RWPE2 (cell line): ENCODE measurements around the gene SERPINH1.

ENCODE experiments used
- ATAC-seq: fragments of 200-7000 bp; cut with Tn5 transposase; 3 replicates; pipeline ENCODE4 v1.9.1; 2021; ENCODE audit warnings: low read depth
- DNase-seq: peaks from one replicate; pipeline ENCODE4 v3.0.0-alpha.2; 2020; ENCODE audit warnings: low spot score
- H3K27ac ChIP-seq: fragments of 450-650 bp; 2 replicates; pipeline ENCODE4 v1.5.1; 2017; ENCODE audit warnings: mild to moderate bottlenecking; ENCODE audit not compliant: poor library complexity, severe bottlenecking
- H3K27me3 ChIP-seq: fragments of 250-450 bp; sonication (Bioruptor Pico); 2 replicates; pipeline ENCODE4 v1.5.1; 2021; ENCODE audit warnings: mild to moderate bottlenecking, moderate library complexity; ENCODE audit not compliant: insufficient read depth, poor library complexity, severe bottlenecking
- H3K36me3 ChIP-seq: fragments of 250-450 bp; sonication (Bioruptor Pico); 2 replicates; pipeline ENCODE4 v1.5.1; 2020; ENCODE audit warnings: low read depth, mild to moderate bottlenecking, moderate library complexity
- H3K4me1 ChIP-seq: fragments of 250-450 bp; sonication (Bioruptor Pico); 2 replicates; pipeline ENCODE4 v1.5.1; 2021; ENCODE audit warnings: mild to moderate bottlenecking, moderate library complexity; ENCODE audit not compliant: insufficient read depth, poor library complexity, severe bottlenecking
- H3K4me3 ChIP-seq: fragments of 250-450 bp; sonication (Bioruptor Pico); 2 replicates; pipeline ENCODE4 v1.5.1; 2021; ENCODE audit warnings: mild to moderate bottlenecking, moderate library complexity; ENCODE audit not compliant: severe bottlenecking
- H3K9me3 ChIP-seq: fragments of 250-450 bp; sonication (Bioruptor Pico); 2 replicates; pipeline ENCODE4 v1.5.1; 2021; ENCODE audit warnings: mild to moderate bottlenecking, moderate library complexity; ENCODE audit not compliant: severe bottlenecking
- TF ChIP-seq, protein P1 (sequence below): fragments of 450-650 bp; IDR thresholded peaks from one replicate; pipeline ENCODE4 v1.5.1; 2017; ENCODE audit warnings: mild to moderate bottlenecking, moderate library complexity; ENCODE audit not compliant: poor library complexity, severe bottlenecking

SERPINH1 gene

DNA sequence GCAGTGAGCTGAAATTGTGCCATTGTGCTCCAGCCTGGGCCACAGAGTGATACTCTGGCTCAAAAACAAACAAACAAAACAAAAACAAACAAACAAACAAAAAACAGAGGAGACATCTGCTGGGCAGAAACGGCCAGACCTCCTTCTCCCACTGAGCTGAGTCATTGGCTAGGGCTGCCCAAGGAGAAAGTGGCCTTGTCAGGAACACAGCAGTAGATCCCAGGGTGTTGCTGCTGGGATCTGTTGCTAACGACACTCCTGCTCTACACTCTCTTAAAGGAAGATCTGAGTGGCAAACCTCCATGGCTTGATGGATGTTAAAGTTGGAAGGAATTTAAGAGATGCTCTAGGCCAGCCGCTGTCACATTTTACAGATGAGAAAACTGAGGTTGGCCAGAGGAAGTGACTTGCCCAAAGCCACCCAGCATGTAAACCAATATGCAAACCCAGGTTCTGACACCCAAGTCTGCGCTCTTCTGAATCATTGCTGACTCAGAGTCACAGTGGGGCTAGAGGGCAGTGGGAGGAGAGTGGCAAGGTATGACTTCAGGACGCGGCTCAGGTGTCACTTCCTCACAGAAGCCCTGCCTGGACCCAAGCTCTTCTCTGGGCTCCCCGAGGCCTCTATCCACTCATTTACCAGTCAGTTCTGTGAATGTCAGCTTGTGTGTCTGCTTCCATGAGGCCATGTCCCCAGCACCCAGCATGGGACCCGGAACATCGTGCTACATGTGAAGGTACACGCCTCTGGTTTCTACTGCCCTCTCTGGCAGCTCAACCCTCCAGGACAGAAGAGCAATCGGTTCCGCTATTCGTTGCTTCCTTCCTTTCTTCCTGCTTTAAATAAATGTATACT, 25.0 kb upstream of the SERPINH1 start:
- no peaks in the 10 kb centered on the region for H3K27me3 ChIP-seq
- DNase-seq = no peak
- H3K36me3 ChIP-seq = no peaks in the 10 kb centered on the region
- TF ChIP-seq, protein P1, sequence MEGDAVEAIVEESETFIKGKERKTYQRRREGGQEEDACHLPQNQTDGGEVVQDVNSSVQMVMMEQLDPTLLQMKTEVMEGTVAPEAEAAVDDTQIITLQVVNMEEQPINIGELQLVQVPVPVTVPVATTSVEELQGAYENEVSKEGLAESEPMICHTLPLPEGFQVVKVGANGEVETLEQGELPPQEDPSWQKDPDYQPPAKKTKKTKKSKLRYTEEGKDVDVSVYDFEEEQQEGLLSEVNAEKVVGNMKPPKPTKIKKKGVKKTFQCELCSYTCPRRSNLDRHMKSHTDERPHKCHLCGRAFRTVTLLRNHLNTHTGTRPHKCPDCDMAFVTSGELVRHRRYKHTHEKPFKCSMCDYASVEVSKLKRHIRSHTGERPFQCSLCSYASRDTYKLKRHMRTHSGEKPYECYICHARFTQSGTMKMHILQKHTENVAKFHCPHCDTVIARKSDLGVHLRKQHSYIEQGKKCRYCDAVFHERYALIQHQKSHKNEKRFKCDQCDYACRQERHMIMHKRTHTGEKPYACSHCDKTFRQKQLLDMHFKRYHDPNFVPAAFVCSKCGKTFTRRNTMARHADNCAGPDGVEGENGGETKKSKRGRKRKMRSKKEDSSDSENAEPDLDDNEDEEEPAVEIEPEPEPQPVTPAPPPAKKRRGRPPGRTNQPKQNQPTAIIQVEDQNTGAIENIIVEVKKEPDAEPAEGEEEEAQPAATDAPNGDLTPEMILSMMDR = no peak
- peak; percentile 75 for ATAC-seq
- H3K27ac ChIP-seq = no peak overlapping the region
- H3K9me3 ChIP-seq = no peaks in the 10 kb centered on the region
- no peak overlapping the region for H3K4me3 ChIP-seq
- H3K4me1 ChIP-seq = peaks cover 17% of the 10 kb centered on the region

DNA sequence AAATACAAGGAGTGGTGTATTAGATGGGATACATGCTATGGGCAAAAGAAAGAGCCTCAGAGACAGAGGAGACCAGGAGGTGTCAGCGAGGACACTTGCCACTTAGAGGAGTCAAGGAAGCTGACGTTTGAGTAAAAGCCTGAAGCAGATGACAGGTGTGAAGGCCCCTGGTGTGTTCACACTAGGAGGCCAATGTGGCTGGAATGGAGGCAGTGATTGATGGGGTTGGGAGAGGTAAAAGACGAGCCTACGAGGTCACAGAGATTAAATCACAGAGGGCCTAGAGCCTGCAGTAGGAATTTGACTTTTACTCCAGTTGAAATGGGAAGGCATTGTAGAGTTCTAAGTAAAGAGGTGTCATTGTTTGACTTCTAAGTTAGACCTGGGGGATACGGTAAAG, 24.3 kb upstream of the SERPINH1 start:
- Histone ChIP-seq H3K9me3 (no peaks in the 10 kb centered on the region), H3K36me3 (no peaks in the 10 kb centered on the region), H3K4me1 (peaks cover 17% of the 10 kb centered on the region), H3K4me3 (no peak overlapping the region), H3K27ac (no peak overlapping the region), H3K27me3 (no peaks in the 10 kb centered on the region)
- DNase-seq (no peak), ATAC-seq (no peak)
- TF ChIP-seq, protein P1 = no peak

DNA sequence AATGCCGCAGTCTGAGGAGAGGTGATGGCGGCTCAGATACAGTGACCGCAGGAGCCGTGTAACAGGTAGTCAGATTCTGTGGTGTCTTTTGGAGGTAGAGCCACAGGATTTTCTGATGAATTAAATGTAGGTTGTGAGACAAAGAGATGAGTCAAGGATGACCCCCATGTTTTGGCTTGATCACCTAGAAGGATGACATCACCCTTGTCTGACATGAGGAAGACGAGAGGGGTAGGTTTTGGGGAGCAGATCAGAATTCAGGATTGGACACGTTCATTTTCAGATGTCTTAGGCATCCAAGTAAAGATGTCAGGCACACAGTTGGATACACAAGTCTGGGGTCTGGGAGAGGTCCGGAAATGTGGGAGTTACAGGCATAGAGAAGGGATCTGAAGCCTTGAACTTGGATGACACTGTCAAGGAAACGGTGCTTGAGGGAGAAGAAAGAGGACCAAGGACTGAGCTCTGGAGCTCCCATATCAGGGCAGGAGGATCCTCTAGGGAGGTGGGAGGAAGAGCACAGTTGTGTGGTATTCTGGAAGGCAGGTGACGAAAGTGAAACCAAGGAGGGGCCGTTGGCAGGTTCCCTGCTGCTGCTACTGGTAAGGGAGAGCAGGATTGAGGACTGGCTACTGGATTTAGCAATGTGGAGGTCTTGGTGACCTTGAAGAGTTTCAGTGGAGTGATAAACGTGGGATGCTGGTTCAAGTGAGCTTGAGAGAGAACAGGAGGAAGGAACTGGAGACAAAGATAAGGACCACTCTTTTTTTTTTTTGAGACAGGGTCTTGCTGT, 23.7 kb upstream of the SERPINH1 start:
- ATAC-seq (no peak), DNase-seq (no peak)
- TF ChIP-seq, protein P1 = no peak
- Histone ChIP-seq H3K4me3 (no peak overlapping the region), H3K36me3 (no peaks in the 10 kb centered on the region), H3K27ac (no peak overlapping the region), H3K27me3 (no peaks in the 10 kb centered on the region), H3K9me3 (no peaks in the 10 kb centered on the region), H3K4me1 (peaks cover 17% of the 10 kb centered on the region)

DNA sequence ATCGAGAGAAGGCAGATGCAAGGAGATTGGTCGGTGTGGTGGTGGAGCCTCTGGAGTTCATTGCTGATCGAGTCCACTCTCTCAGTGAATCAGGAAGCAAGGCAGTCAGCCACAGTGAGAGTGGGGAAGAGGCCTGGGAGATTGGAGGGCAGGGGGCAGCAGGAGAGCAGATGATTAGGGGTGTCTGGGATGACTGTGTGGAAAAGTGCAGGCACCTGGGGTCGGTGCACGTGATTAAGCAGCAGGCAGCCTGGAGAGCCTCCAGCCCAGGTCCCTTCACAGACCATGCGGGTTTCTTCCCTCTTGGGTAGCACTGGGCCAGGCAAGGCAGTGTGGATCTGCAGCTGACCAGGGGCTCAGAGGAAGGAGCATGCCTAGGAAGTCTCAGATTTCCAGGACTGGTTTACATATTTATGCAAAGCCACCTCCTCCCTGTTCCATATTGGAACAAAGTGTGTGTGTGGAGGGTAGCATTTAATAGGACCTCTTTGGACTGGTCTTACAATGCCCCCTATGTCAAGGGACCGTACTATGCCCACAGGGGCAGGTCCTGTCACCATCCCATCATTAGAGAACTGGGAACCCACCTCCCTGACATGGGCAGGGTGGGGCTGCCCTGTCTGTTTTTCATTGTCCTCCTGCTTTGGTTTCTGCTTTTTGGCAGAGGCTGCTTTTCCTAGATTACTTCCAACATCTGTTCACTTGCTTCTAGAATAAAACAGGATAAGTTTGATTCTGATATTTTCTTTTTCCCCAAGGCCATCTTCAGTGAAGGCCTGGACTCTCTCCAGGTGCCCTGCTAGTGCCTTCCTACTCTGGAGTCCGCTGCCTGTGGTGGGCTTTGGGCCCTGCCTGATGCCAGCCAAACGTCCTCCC, 22.4 kb upstream of the SERPINH1 start:
- ATAC-seq (no peak), DNase-seq (no peak)
- Histone ChIP-seq H3K4me1 (peaks cover 6% of the 10 kb centered on the region), H3K27me3 (no peaks in the 10 kb centered on the region), H3K36me3 (no peaks in the 10 kb centered on the region), H3K4me3 (no peak overlapping the region), H3K9me3 (no peaks in the 10 kb centered on the region), H3K27ac (no peak overlapping the region)
- TF ChIP-seq, protein P1 = no peak
